OCI-LY7 (cell line): ENCODE data around the gene CDC5L. TPM values are rescaled to one million over a fixed set of nuclear protein-coding genes. Genes with fewer than 3 reads are reported as not detected.

ENCODE experiments used
- BruUV-seq: library from RNA; stranded (reverse); fragments of 400-500 nt; replicated peaks from 2 replicates; lab custom pipeline; 2021; lab: Mats Ljungman, UMichigan
- CTCF ChIA-PET: fragments of 300-600 bp; sonication (Branson Sonifier 250); formaldehyde crosslinking; loops from one replicate; lab custom pipeline; 2022; ENCODE audit warnings: antibody characterized with exemption; ENCODE audit not compliant: unreplicated experiment; lab: Charles Lee
- POLR2A ChIA-PET: fragments of 300-600 bp; sonication (Branson Sonifier 250); formaldehyde crosslinking; loops from one replicate; lab custom pipeline; 2022; ENCODE audit warnings: antibody characterized with exemption; lab: Charles Lee
- DNase-seq: peaks from one replicate; pipeline ENCODE4 v3.0.0-alpha.2; 2015; ENCODE audit warnings: low spot score
- H2AFZ ChIP-seq: fragments of 200-600 bp; sonication (generic), shearing (Covaris generic); 2 replicates; pipeline ENCODE4 v1.6.1; 2014; ENCODE audit warnings: mild to moderate bottlenecking, antibody characterized with exemption, low read length, moderate library complexity
- H3K27ac ChIP-seq: fragments of 200-600 bp; sonication (generic); 2 replicates; pipeline ENCODE4 v1.5.1; 2014; ENCODE audit warnings: mixed run types, low read depth, mild to moderate bottlenecking, moderate library complexity, low read length, inconsistent platforms; ENCODE audit not compliant: poor library complexity, severe bottlenecking
- H3K36me3 ChIP-seq: fragments of 200-600 bp; sonication (generic); 2 replicates; pipeline ENCODE4 v1.6.1; 2014; ENCODE audit warnings: mild to moderate bottlenecking, antibody characterized with exemption, low read length, moderate library complexity, mixed read lengths; ENCODE audit not compliant: insufficient read depth
- H3K4me1 ChIP-seq: fragments of 200-600 bp; sonication (generic); 2 replicates; pipeline ENCODE4 v1.5.1; 2014; ENCODE audit warnings: mild to moderate bottlenecking, low read length; ENCODE audit not compliant: insufficient read depth, poor library complexity, severe bottlenecking
- H3K4me2 ChIP-seq: fragments of 200-600 bp; sonication (generic); 2 replicates; pipeline ENCODE4 v1.6.1; 2014; ENCODE audit warnings: mild to moderate bottlenecking, low read length
- H3K4me3 ChIP-seq: fragments of 200-600 bp; sonication (generic); 2 replicates; pipeline ENCODE4 v1.5.1; 2014; ENCODE audit warnings: mild to moderate bottlenecking, low read depth, low read length; ENCODE audit not compliant: poor library complexity, severe bottlenecking
- H3K79me2 ChIP-seq: fragments of 200-600 bp; sonication (generic); 2 replicates; pipeline ENCODE4 v1.6.1; 2016; ENCODE audit warnings: low read depth, mild to moderate bottlenecking, low read length, moderate library complexity, mixed read lengths; ENCODE audit not compliant: insufficient read depth
- H3K9me2 ChIP-seq: fragments of 200-600 bp; sonication (generic); 2 replicates; pipeline ENCODE4 v1.6.1; 2016; ENCODE audit warnings: mild to moderate bottlenecking, low read length, mixed read lengths; ENCODE audit not compliant: insufficient read depth
- H3K9me3 ChIP-seq: fragments of 200-600 bp; sonication (generic); 2 replicates; pipeline ENCODE4 v1.6.1; 2014; ENCODE audit warnings: mild to moderate bottlenecking, mixed run types, low read length, mixed read lengths
- H4K20me1 ChIP-seq: fragments of 200-600 bp; sonication (generic); 2 replicates; pipeline ENCODE4 v1.6.1; 2014; ENCODE audit warnings: mild to moderate bottlenecking, antibody characterized with exemption, low read length, moderate library complexity, mixed read lengths; ENCODE audit not compliant: insufficient read depth
- EZH2phosphoT487 ChIP-seq: fragments of 200-600 bp; sonication (generic); IDR thresholded peaks from 2 replicates; pipeline ENCODE4 v1.6.1; 2018; ENCODE audit warnings: low read depth, borderline replicate concordance, mild to moderate bottlenecking, mixed run types, antibody characterized with exemption, low read length, moderate library complexity, mixed read lengths
- intact Hi-C: fragments of 100-400 bp; cut with micrococcal nuclease; formaldehyde crosslinking; loops from one replicate; pipeline ENCODE4 v1.10.0; 2022; ENCODE audit not compliant: unreplicated experiment
- total RNA-seq, 2 experiments: library from RNA; depleted of rRNA in 1 of 2; stranded (reverse); fragments of >200 nt in 1 of 2; shearing (Covaris generic) in 1 of 2; gene quantifications; 2 replicates each; pipeline ENCODE4 v1.2.3, GENCODE V29; 2014 to 2022
- TF ChIP-seq, protein P1 (sequence below): fragments of 200-600 bp; sonication (generic); conservative IDR thresholded peaks from 2 replicates; pipeline ENCODE4 v1.5.1; 2014; ENCODE audit warnings: mild to moderate bottlenecking, antibody characterized with exemption, low read length, moderate library complexity, mixed read lengths

The CDC5L gene
- total RNA-seq, 2 experiments from 2014 or later = 21.5 to 24.0 TPM

DNA sequence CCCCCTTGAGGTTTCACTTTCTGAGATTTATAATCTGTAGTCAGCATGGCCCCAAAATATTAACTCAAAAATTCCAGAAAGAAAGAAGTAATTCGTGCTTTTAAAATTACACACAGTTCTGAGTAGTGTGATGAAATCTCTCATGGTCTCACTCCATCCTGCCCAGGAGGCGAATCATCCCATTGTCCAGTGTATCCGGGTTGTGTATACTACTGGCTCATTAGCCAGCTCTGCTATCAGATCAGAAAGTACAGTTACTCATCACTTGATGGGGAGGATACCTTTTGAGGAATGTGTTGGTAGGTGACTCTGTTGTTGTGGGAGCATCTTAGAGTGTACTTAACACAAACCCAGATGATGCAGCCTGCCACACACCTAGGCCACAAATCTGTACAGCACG lies 65.2 kb downstream of the CDC5L start:
- BruUV-seq = no TSS peak
- Histone ChIP-seq H3K79me2 (no peaks in the 10 kb centered on the region), H3K27ac (no peak overlapping the region), H3K9me2 (no peaks in the 10 kb centered on the region), H3K9me3 (no peaks in the 10 kb centered on the region), H4K20me1 (no peaks in the 10 kb centered on the region), H3K4me1 (no peaks in the 10 kb centered on the region), H3K4me2 (no peak overlapping the region), H3K4me3 (no peak overlapping the region), H2AFZ (no peak overlapping the region), H3K36me3 (peaks cover 29% of the 10 kb centered on the region)
- ChIA-PET POLR2A (no interaction called here), CTCF (no interaction called here)
- intact Hi-C loops = no loop called here
- no peak for TF ChIP-seq EZH2phosphoT487
- TF ChIP-seq, protein P1, sequence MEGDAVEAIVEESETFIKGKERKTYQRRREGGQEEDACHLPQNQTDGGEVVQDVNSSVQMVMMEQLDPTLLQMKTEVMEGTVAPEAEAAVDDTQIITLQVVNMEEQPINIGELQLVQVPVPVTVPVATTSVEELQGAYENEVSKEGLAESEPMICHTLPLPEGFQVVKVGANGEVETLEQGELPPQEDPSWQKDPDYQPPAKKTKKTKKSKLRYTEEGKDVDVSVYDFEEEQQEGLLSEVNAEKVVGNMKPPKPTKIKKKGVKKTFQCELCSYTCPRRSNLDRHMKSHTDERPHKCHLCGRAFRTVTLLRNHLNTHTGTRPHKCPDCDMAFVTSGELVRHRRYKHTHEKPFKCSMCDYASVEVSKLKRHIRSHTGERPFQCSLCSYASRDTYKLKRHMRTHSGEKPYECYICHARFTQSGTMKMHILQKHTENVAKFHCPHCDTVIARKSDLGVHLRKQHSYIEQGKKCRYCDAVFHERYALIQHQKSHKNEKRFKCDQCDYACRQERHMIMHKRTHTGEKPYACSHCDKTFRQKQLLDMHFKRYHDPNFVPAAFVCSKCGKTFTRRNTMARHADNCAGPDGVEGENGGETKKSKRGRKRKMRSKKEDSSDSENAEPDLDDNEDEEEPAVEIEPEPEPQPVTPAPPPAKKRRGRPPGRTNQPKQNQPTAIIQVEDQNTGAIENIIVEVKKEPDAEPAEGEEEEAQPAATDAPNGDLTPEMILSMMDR = no peak
- no peak for DNase-seq

DNA sequence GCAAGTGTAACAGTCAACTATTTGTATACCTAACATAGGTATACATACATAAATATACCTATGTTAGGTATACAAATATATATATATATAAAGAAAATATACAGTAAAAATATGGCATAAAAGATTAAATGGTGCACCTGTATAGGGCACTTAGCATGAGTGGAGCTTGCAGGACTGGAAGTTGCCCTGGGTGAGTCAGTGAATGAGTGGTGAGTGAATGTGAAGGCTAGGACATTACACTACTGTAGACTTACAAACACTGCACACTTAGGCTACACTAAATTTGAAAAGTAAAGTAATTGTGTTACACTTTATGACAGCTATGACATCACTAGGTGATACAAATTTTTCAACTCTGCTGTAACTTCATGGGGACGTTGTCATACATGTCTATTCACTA lies 65.6 kb downstream of the CDC5L start:
- Histone ChIP-seq H3K4me1 (no peaks in the 10 kb centered on the region), H3K79me2 (no peaks in the 10 kb centered on the region), H3K27ac (no peak overlapping the region), H4K20me1 (no peaks in the 10 kb centered on the region), H3K4me3 (no peak overlapping the region), H3K9me3 (no peaks in the 10 kb centered on the region), H2AFZ (no peak overlapping the region), H3K9me2 (no peaks in the 10 kb centered on the region), H3K4me2 (no peak overlapping the region), H3K36me3 (peaks cover 25% of the 10 kb centered on the region)
- intact Hi-C loops = no loop called here
- BruUV-seq = no TSS peak
- CTCF ChIA-PET = no interaction called here
- DNase-seq = no peak
- TF ChIP-seq EZH2phosphoT487 = no peak
- POLR2A ChIA-PET = interaction anchor here (0.5 kb wide), 1 partner anchor 57 kb away, joined by 4 read pairs; no protein-coding TSS in a partner anchor

GRCh38 chr6:44454198-44454597 lies 66.7 kb downstream of the CDC5L start:
- peaks cover 16% of the 10 kb centered on the region for H3K36me3 ChIP-seq
- H3K4me2 ChIP-seq = no peak overlapping the region
- H3K27ac ChIP-seq = no peak overlapping the region
- TSS peak; percentile 34 for BruUV-seq
- H3K4me3 ChIP-seq = no peak overlapping the region
- TF ChIP-seq, protein P1 = no peak
- TF ChIP-seq EZH2phosphoT487 = no peak
- no peak overlapping the region for H2AFZ ChIP-seq
- no peaks in the 10 kb centered on the region for H4K20me1 ChIP-seq
- H3K79me2 ChIP-seq = no peaks in the 10 kb centered on the region
- intact Hi-C loops = no loop called here
- H3K9me2 ChIP-seq = no peaks in the 10 kb centered on the region
- ChIA-PET POLR2A (no interaction called here), CTCF (no interaction called here)
- H3K9me3 ChIP-seq = no peaks in the 10 kb centered on the region
- DNase-seq = no peak
- H3K4me1 ChIP-seq = no peaks in the 10 kb centered on the region
